ENCODE measurements around the gene COL1A2.

Gene COL1A2

GRCh38 chr7:94394437-94395140 lies at the start of gene COL1A2:
Gene COL1A2 (plus strand): TSS chr7:94394895. CDS start chr7:94395032, 137 bp downstream.
- no peak for DNase-seq (ENCODE audit: low read depth in 2 of 2)

GRCh38 chr7:94345907-94346306 lies 48.8 kb upstream of the COL1A2 start:
- DNase-seq (ENCODE audit: low read depth in 2 of 2) = no peak

GRCh38 chr7:94348142-94348541 lies 46.6 kb upstream of the COL1A2 start:
- DNase-seq (ENCODE audit: low read depth in 2 of 2) = no peak

- no peak for DNase-seq (ENCODE audit: low read depth in 2 of 2)
These were observed 44.0 kb upstream of the COL1A2 start for GRCh38 chr7:94350734-94351133.

- no peak for DNase-seq (ENCODE audit: low read depth in 2 of 2)
These were observed 43.0 kb upstream of the COL1A2 start for GRCh38 chr7:94351703-94352102.

GRCh38 chr7:94352887-94353286 lies 41.8 kb upstream of the COL1A2 start:
- no peak for DNase-seq (ENCODE audit: low read depth in 2 of 2)

GRCh38 chr7:94354953-94355352 lies 39.7 kb upstream of the COL1A2 start:
- DNase-seq (ENCODE audit: low read depth in 2 of 2) = no peak

GRCh38 chr7:94355454-94355853 lies 39.2 kb upstream of the COL1A2 start:
- no peak for DNase-seq (ENCODE audit: low read depth in 2 of 2)

GRCh38 chr7:94357076-94357475 lies 37.6 kb upstream of the COL1A2 start:
- DNase-seq (ENCODE audit: low read depth in 2 of 2) = no peak

GRCh38 chr7:94360926-94361325 lies 33.8 kb upstream of the COL1A2 start:
- DNase-seq (ENCODE audit: low read depth in 2 of 2) = no peak

- no peak for DNase-seq (ENCODE audit: low read depth in 2 of 2)
These were observed 32.4 kb upstream of the COL1A2 start for GRCh38 chr7:94362276-94362675.

GRCh38 chr7:94364816-94365215 lies 29.9 kb upstream of the COL1A2 start:
- no peak for DNase-seq (ENCODE audit: low read depth in 2 of 2)

GRCh38 chr7:94366163-94366562 lies 28.5 kb upstream of the COL1A2 start:
- DNase-seq (ENCODE audit: low read depth in 2 of 2) = no peak

- DNase-seq (ENCODE audit: low read depth in 2 of 2) = no peak
These were observed 27.9 kb upstream of the COL1A2 start for GRCh38 chr7:94366832-94367231.

- no peak for DNase-seq (ENCODE audit: low read depth in 2 of 2)
These were observed 26.7 kb upstream of the COL1A2 start for GRCh38 chr7:94367949-94368348.

GRCh38 chr7:94368371-94368791 lies 26.3 kb upstream of the COL1A2 start:
- no peak for DNase-seq (ENCODE audit: low read depth in 2 of 2)

GRCh38 chr7:94374231-94374630 lies 20.5 kb upstream of the COL1A2 start:
- DNase-seq (ENCODE audit: low read depth in 2 of 2) = no peak

- no peak for DNase-seq (ENCODE audit: low read depth in 2 of 2)
These were observed 19.8 kb upstream of the COL1A2 start for GRCh38 chr7:94374721-94375566.

- no peak for DNase-seq (ENCODE audit: low read depth in 2 of 2)
These were observed 19.0 kb upstream of the COL1A2 start for GRCh38 chr7:94375691-94376090.

GRCh38 chr7:94376281-94376680 lies 18.4 kb upstream of the COL1A2 start:
- DNase-seq (ENCODE audit: low read depth in 2 of 2) = no peak

GRCh38 chr7:94378356-94378755 lies 16.3 kb upstream of the COL1A2 start:
- no peak for DNase-seq (ENCODE audit: low read depth in 2 of 2)

GRCh38 chr7:94380264-94380663 lies 14.4 kb upstream of the COL1A2 start:
- DNase-seq (ENCODE audit: low read depth in 2 of 2) = no peak

GRCh38 chr7:94382132-94382531 lies 12.6 kb upstream of the COL1A2 start:
- no peak for DNase-seq (ENCODE audit: low read depth in 2 of 2)
